GM18517 (cell line): ENCODE results near the gene SLC8A2.
"Not testable (repeated sequence)": the region's sequence is repeated elsewhere in the genome, so short reads cannot be mapped to it uniquely, and the experiment has no call there.

ENCODE experiments used
- ATAC-seq: cut with Tn5 transposase; IDR thresholded peaks from one replicate; pipeline ENCODE4 v1.9.1; 2021; ENCODE audit warnings: mild to moderate bottlenecking, moderate library complexity; ENCODE audit not compliant: unreplicated experiment

Gene SLC8A2

DNA sequence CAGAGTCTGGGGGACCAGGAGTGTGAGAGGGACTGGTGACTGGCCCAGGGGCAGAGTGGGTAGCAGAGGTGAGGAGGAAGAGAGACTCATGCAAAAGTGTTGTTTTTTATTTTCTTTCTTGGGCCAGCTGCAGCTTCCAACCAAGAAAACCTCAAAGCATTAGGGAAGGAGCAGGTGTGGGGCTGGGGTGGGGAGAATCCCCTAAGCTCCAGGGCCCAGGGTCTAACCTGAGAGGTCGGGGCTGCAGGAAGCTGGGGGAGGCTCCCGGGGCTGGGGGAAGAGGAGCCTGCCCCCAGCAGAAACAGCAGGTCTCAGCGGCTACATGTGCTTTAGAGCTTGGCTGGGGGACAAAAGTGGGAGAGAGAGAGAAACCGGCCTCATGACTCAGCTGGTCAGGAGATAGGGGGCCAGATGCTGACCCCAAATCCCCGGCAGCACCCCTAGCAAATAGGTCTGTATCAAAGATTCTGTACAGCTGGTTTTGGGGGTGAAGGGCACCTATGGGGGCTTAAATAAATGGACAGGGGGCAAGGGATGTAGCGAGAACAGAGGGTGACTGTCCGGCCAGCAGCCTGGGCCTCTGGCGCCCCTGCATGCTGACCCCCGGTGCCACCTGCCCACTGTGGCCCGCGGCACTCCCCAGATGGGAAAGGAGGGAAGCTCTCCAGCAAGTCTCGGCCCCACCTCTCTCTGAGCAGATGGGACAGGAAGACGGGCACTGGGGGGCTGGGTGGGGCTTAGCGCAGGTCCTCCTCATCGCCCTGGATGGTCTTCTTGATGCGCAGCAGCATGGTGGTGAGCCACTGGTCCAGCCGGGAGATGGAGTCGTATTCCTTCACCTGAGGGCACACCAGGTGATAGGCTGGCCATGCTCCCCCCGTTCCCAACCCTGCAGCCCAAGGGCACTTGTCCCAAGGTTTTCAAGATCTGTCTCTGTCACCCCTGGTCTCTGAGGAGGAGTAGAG is 16.1 kb upstream of the SLC8A2 start:
- no peak for ATAC-seq

DNA sequence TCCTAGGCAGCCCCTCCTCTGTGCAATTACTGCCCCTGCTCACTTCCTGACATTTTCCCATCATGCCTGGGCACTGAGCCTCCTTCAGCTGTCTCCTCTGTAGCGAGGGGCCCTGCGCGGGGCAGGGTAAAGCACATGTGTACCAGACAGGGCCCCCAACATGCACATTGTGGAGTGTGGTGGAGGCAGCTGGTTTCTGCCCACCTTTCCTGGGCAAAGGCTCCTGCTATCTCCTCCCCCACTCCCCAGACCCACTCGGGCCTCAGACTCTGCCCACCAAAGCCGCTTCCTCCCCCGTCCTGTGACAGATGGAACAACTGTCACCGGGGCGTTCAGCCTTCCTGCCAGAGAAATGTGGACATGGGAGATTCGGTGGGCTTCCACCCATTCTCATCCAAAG is 15.2 kb upstream of the SLC8A2 start:
- no peak for ATAC-seq

DNA sequence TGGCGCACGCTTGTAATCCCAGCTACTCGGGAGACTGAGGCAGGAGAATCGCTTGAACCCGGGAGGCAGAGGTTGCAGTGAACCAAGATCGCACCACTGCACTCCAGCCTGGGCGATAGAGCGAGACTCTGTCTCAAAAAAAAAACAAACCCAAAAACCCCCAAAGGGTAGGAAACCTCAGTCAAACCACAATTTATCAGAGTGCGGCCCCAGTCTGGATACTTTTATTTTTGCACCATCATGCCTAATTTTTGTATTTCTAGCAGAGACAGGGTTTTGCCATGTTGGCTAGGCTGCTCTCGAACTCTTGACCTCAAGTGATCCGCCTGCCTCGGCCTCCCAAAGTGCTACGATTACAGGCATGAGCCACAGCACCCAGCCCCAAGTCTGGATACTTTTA is 14.5 kb upstream of the SLC8A2 start:
- not testable (repeated sequence) for ATAC-seq

DNA sequence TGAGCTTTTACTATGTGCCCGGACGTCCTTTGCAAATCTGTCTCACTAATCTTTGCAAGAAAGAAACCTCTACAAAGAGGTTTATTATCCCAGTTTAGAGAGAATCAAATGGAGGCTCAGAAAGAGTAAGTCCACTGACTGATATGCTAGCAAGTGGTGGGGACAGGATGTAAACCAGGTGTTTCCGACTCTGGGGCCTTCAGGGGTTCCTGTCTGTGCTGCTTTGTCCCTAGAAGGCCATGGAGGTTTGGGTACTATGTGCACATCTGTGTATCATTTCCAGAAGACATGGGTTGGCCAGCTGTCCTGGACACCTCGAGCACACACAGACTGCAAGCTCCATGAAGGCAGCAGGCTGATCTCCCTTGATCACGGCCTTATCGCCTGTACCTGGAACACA is 13.5 kb upstream of the SLC8A2 start:
- ATAC-seq: no peak

DNA sequence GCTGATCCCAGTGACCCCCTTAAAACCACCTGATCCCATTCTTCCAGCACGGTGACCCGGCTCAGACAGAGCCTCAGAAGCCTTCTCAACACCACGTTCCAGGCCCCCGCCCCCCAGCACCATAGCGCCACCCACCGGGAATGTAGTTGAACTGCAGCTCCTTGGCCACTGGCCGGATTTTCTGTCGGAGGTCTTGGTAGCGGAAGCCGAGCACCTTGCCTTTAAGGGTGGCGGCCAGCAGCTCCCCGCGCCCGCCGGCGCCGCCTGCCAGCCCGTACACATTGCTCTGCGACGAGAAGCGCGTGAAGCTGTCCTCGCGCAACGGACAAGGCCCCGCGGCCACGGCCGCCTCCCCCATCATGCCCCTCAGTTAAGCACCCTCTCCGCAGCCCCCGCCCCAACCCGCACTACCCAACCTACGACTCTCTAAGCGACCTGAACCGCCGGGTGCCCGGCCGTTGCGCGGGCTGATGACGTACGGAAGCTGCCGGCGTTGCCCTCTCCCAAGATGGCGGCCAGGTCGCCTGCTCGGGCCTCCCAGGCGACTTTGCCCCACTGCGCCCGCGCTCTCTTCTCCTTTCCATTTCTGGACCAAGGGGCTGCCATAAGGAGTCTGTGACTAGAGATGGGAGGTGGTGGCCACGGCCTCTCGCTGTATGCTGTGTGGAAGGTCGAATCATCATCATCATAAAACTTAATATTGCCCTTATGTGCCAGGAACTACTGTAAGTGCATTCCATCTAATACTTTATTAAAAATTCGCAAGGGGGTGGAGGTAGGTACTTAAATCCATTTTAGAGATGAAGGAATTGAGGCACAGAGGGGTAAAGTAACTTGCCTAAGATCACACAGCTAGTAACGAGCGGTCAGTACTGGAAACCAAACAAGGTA is 12.4 kb upstream of the SLC8A2 start, which contains the start of gene KPTN:
Gene KPTN (minus strand): TSS at position 420 of the 891 bp plus-strand sequence. CDS start 59 bp downstream, at position 361.
- peak; percentile 57 for ATAC-seq

DNA sequence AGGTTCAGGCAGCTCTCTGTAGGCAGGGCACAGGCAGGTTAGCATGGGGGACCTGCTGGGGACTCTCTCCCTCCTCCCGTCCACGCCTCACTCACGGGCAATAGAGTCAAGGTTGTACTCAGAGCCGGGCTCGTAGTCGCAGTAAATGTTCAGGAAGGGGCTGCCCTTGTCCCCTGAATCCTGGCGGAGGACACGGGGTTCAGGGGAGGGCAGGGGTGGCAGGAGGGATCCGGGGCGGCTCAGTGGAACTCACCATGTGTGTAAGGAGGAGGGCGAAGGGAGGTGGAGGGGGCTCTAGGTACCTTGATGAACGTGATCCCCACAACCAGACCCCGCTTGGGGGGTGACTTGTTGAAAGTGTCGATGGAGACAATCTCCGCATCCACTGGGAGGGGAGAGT is 11.5 kb upstream of the SLC8A2 start:
- no peak for ATAC-seq

DNA sequence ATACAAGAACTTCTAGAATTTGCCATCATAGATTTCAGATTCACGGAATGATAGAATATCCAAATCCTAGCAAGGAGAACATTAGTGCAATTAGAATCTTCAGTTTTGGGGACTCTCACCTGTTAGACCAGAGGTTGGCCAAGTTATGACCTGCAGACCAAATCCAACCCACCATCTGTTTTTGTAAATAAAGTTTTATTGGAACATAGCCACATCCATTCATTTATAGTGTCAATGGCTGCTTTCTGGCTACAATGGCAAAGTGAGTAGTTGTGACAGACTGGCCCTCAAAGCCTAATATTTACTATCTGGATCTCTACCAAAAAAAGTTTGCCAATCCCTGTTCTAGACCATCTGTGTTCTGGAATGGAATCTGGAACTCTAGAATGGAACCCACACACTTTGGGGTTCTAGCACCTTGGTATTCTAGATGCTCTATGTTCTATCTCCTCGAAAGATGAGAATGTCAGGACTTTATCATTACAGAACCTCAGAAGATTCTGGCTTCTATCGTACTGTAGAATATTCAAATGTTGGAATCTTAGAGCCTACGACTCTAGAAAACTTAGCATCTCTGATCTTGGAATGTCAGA is 9.9 kb upstream of the SLC8A2 start:
- ATAC-seq: no peak

DNA sequence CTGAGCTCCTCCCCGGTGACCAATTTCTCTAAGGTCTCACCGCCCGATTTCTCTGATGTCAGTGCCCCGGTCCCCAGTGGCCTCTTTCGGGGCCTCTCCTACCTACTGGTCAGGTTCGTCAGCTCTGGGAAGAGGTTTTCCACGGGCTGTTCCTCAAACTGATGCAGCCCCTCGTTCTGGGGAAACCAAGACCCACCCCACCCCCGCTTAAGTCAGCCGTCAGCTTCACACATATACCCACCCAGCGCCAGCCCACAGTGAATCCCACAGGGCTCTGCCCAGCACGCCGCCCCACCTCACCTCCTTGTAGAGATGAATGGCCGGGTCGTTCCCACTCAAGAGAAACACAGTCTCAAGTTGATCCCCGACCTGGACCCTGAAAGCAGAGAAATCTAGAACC is 9.0 kb upstream of the SLC8A2 start:
- ATAC-seq: no peak

DNA sequence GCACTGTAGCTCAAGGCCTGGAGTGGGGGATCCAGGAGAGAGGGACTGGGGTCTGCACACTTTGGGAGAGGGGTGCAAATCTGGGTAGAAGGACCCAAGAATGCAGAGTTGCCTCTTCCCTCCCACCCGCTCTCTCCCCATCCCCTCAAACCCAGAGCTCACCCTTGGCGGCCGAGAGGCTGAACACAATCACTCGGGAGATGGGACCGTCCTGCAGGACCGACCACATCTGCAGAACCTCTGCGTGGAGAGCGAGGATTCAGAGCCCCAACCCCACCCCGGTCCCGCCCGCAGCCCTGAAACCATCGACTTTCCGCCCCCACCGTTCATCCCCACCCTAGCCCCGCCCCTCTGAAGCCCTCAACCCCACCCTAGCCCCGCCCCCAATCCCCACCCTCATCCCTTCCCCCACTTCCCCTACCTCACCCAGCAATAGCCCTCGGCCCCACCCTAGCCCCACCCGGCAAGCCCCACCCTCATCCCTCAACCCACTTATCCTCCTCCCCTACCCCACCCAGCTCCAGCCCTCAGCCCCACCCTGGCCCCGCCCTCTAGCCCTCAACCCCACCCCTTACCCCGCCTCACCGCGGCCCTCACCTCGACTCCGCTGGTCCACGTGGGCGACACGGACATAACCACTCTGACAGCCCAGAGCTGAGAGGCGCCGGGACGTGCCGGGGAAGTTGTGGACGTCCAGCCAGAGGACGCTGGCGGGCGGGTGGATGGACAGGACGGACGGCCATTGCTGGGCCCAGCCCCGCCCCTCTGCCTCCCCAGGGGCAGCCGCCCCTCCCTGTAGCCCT is 8.2 kb upstream of the SLC8A2 start:
- no peak for ATAC-seq

DNA sequence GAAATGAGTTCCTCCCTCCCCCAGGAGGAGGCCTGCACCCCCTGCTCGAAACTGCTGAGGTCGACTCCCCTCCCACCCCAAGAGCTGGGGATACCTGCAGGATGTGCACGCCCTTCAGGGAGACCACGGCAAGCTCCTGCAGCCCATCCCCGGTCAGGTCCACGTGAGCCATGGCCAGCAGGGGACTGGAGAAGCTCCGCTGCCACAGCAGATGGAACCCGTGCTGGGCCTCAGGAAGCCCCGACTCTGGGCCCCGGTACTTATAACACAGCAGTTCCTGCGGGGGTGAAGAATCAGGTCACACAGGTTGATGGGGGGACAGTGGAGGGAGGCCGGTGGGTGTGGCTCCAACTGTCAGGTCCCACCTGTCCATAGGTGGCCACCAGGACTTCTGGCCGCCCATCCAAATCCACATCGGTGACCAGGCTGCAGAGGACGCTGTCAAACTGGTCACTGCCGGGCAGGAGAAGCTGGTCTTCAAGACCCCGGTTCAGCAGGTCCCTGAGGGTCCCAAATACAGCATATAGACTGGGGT is 4.8 kb upstream of the SLC8A2 start:
- no peak for ATAC-seq

DNA sequence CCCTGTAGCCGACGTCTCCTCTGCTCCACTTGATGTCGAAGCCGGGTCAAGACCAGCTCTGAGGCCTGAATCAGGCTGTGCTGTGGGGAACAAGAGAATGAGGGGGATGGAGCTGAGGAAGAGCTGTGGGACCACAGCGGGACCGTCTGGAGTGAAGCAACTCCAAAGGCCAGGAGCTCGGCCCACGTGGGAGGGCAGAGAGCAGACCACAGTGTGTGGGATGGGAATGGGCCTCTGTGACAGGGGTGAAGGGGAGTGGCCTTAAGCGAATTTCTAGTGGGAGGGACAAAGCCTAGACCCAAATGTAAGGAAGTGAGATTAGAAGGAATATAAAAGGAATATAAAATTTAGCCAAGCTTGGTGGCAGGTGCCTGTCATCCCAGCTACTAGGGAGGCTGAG is 3.8 kb upstream of the SLC8A2 start:
- ATAC-seq: no peak

DNA sequence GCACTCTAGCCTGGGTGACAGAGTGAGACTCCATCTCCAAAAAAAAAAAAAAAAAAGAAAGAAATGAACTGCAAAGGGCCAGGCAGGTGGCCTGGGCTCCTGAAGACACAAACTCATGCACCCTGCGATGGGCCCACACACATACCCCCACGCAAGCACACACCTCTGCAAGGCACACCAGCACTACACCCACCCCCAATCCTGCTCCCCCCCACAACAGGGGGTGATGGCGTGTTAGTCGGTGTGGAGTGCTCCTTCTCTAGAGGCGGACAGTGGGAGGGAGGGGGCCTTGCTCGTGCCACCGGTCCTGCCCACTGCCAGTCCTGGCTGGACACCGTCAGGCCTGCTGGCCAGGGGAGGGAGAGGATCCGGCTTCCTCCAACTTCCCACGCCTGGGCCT is 1.6 kb upstream of the SLC8A2 start:
- no peak for ATAC-seq

DNA sequence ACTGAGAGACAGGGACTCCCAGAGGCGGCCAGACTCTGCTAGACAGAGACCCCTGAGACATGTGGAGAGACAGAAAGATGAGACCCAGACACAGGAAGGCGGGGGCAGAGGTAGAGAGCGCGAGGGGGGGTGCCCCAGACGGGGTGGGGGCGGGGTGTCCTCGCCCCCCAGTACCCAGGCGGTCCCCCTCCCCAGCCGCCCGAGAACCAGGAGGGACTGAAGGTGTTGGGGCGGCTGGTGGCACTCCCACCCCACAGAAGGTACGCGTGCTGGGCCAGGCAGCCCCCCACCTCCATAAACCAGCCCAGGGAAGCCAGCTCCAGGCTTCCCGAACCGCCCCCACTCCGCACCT is 336 bp downstream of the SLC8A2 start:
- no peak for ATAC-seq

DNA sequence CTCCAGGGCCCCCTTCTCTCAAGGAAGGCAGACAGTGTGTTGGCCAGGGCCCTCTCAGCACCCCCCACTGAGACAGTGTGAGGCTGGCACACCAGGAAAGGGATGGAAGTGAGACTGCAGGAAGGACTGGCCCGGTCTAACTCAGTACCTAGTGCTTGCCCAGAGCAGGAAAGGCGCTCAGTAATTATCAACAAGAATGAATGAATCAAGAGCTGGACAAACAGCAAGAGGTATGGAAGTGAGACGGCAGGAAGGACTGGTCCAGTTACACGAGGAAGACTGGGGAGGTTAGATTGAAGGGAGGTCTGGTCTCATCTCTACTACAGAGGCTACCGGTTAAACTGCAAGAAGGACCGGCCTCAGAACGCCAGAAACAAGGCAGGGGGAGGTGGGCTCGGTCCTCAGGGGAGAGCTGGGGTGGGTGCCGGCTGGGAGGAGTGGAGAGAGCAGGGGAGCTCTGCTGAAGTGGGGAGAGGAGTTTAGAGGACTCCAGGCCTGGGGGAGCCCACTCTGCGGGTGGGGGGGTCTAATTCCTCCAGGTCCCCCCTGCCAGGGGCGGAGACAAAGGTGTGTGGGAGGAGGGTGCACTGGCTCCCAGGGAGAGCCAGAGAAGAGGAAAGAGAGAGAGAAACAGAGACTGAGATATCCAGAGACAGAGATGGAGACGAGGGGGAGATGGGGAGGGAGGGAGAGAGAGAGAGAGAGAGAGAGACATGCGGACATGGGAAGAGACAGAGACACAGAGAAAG is 1.1 kb downstream of the SLC8A2 start:
- no peak for ATAC-seq

DNA sequence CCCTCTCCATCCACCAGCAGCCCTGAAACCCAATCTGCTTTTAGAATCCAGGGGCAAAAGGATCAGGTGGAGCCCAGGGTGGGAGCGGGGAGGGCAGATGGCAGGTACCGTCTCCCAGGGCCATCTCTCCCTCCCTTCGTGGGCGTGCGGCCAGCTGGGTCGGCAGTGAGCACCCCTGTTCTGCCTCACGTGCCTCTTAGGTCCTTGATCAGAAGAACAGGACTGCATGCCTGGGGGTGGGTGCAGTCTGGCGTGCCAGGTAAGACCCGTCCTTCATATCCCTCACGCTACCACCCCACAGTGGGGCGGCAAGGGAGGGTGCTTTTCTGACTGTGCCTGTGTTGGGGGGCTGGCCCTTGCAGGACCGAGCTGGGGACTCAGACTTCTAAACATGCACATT is 2.0 kb downstream of the SLC8A2 start:
- no peak for ATAC-seq

DNA sequence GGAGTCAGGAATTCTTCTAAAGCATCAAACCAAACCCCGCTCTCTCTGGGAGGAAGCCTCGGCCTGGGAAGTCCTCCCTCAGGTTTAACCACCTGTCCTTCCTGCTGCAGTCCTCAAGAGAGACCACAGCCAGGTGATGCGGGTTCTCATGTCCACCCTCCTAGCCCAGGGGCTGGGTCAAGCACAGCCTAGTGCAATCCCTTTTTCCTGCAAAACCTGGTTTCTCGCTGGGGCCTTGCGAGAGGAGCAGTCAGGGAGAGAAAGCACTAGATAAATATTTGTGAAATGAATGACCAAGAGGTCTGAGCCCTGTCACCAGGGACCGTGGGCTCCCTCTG is 2.4 kb downstream of the SLC8A2 start:
- ATAC-seq: no peak

DNA sequence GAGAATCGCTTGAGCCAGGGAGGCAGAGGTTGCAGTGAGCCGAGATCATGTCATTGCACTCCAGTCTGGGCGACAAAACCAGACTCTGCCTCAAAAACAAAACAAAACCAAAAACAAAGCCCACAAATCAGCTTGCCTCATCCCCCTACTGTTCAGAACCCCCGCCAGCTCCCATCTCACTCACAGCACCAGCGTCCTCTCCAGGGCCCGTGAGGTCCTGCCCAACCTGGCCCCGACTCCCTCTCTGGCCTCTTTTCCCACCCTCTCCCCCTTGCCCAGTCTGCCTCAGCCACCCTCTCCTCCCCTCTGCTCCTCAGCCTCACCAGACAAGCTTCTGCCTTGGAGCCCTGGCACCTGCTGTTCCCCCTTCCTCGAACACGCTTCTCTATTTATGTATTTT is 3.8 kb downstream of the SLC8A2 start:
- ATAC-seq: no peak

DNA sequence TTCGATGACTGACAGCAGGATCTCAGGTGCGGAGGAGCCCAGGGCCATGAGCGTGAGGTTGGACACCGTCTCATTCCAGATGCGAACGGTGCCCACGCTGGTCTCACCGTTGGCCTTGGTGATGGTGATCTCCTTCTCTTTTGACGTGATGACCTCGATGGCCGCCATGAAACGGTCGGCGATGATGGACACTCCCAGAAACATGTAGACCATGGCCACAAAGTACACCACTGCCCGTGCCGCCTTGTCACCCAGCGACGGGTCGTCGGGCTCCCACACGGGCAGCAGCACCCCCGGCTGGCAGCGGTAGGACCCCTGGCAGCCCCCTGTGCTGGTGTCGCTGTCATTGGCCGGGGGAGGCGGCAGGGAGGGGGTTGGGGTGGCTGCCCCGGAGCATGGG is 5.7 kb downstream of the SLC8A2 start:
- ATAC-seq: no peak

DNA sequence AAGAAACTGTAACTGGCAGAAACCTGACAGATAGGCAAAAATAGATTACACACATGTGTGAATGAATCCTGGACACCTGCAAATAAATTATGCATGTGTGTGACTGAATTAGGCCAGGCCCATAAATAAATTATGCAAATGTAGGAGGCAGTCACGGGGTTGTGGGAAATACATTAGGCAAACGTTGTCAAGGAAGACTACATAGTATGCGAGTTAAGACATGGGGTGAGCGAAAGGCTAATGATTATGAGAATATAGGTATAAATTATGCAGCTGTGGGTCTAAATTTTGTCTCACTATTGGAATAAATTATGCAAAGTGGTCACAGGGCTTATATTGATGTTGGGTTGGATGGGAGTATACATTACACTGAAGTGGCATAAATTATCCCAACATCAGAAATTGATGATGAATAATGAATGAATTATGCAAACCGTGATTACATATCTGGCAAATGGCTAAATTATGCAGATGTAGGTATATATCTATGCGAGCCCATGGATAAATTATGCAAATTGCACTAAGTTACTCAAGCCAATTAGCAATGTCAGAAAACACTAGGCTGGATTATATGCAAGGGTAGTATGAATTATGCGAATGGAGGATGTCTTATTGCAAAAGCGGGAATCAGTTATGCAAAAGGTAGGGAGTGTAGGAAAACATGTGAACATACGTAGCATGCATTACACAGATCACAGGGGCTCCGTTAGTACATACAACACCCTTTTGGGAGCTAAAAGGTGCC is 6.8 kb downstream of the SLC8A2 start:
- ATAC-seq: no peak
